GM21528 (cell line): ENCODE measurements around the gene CCDC192.

ENCODE experiments used
- ATAC-seq: cut with Tn5 transposase; IDR thresholded peaks from one replicate; pipeline ENCODE4 v1.9.1; 2021; ENCODE audit warnings: mild to moderate bottlenecking, moderate library complexity; ENCODE audit not compliant: unreplicated experiment, low FRiP score

CCDC192 gene

DNA sequence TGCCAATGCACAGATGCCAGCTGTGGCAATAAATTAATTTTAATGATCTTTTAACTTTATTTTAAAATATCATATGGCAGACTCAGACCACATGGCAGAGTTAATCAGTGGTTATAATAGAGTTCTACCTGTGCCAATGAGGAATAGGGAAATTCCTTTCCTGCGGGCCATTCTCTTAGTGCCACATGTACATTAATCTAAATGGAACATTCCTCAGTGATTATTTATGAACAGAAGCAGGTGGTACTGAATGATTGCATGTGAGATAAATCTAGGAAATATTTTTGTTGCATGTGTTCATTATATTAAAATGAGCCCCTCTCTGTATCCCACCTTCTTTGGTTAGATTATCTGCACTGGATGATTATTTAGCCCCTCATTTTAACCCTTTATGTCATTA lies 102.3 kb downstream of the CCDC192 start:
- ATAC-seq: no peak

DNA sequence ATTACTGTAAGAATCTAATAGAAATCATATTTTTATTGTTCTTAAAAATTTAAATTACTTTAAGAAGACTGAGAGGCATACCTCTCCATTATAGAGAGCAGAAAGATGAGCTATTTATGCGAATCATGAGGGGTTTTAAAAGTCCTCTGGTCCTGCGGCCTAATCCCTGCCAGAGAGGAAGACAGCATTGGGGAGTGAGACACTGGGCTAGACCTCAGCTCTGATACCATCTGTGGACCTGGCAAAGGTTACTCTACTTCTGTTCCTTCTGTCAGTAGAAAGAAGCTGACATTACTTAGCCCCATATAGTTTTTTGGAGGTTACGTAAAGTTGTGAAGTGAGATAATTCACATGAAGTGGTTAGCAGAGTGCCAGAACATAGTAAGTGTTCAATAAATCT lies 103.6 kb downstream of the CCDC192 start:
- ATAC-seq: no peak

DNA sequence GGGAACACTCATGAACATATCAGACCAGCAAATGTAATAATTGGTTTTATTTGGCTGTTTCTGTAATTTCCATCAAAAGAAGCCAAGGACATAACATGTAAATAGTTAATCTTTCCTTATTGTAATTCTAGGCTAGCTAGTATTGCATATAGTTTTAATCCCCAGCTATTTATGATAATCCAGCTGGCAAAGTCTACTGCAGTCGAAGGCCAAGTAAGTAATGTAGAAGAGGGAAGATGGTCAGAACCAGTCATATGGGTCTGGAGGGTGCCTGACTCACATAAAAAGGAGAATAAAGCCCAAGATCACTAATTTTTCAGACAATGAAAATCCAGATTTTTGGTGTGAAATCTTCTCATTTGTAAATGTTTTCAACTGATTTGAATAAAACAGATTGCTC lies 106.3 kb downstream of the CCDC192 start:
- ATAC-seq: no peak

DNA sequence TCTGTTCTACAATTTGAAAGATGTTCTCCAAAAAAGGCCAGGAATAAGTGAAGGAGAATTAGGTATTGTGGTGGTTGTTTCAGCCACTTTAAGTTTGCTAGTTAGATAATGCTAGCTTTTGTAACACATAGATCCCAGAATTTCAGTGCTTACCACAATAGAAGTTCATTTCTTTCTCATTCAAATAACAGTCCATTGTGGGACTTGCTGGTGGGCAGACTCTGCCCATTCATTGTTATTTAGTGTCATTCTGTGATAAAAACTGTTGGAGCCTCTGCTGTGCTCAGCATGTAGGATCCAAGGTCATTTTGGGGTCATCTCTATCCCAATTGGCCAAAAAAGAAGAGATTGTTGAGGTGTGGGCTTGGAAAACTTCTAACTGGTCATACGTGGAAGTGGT lies 106.8 kb downstream of the CCDC192 start:
- no peak for ATAC-seq

DNA sequence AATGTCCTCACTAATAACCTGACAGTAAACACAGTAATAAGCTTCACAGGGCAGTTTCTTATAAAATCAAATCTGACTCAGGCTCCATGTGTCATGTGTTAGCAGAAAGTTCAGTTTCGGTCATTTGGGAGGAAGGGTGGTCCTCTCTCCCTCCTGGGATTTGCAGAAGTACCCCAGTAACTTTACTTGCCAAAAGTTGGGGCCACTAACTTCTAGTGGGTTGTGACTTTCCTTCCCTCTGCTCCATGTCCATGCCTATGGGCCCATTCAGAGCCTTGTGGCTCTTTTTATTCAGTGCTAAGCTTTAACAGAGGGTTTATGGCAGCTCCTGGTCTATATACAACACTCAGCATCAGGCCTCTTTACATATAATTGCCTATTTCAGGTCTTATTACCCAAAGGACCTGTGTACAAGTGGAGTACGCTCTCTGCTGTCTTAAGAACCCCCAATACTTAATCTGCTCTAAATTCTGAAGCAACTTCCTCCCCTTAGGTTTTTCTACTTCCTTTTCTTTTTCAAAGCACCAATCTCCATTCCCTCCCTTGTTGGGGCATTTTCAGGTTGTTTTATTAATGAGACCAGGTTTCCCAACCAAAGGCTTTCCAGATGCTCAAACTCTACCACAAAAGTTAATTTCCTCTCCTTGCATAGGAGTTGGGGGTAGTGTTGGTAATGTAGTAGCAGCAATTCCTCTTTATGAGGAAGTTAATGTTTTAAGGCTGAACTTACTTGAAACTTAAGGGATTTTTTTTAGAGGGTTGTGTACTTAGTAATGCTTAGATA lies 107.7 kb downstream of the CCDC192 start:
- no peak for ATAC-seq

DNA sequence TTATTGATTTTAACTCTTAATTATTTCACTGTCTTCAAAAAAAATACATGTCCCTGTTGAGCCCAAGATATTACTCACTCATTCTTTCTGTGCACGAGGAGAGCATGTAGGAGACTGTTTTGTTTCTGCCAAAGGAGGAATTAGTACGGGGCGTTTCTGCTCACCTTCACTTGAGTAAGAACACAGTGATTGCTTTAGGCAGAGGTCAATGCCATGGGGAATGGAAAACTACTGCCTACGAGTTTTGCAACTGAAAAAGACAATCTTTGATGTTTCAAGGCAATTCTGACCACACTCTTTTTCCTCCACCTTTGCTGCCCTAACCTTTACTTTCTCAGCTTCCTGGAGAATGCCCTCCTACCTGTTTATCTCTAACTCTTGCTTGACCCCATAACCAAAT lies 109.4 kb downstream of the CCDC192 start:
- no peak for ATAC-seq

DNA sequence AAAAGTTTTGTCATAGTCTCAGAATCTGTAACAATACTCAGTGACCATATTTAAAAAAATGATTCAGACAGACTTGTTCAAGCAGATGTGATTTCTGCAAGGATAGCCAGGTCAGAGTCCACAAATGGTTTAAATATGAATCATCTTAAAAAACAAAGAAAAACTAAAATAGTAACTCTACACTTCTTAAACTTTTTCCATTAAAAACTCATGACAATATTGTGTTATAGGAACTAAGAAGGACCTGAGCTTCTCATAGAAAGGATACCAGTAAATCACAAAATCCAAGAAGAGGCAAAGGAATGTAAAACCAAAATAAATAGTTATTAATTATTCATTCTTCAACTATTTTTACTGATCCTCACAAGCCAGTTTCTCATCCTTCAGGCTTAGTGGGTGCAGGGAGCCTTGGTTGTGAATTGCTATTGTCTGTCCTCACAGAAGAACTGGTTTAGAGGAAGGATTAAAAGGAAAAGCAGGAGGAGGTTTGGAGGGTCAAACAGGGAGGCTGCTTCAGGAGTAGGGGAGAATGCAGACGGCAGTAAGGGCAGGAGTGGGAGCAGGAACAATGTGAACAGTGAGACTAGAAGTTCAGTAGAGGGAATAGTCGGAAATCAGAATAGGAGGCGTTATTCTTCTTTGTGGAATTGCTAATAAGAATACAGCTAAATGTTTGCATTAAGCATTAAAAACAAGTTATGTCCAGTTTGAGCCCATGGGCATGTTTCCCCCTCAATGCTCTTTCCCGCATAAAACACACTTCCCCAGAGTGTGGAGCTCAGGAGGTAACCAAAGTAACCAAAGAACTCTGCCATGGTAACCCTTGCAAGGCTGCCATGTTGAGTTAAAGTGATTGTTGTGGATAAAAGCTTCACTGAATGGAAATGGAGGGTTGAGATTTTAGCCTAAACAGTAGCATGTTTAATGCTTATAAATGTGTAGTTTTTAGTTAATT lies 110.7 kb downstream of the CCDC192 start:
- no peak for ATAC-seq

DNA sequence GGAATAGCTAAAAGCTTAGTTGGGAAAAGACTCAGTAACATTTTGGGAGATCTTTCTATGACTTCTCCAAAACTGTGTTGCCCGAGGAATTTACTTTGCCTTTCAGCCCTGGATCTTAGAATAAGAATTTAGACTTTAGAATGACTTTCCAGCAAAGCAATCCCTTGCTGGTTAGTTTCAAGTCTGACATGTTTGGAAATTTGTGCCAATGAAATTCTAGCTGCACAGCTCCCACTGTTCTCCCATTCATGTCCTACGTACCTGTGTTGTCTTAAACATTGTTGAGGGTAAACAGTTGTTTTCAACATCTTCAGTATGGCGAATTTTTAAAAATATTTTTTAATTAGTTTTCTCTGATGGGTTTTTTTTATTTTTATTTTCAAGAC lies 111.4 kb downstream of the CCDC192 start:
- no peak for ATAC-seq

DNA sequence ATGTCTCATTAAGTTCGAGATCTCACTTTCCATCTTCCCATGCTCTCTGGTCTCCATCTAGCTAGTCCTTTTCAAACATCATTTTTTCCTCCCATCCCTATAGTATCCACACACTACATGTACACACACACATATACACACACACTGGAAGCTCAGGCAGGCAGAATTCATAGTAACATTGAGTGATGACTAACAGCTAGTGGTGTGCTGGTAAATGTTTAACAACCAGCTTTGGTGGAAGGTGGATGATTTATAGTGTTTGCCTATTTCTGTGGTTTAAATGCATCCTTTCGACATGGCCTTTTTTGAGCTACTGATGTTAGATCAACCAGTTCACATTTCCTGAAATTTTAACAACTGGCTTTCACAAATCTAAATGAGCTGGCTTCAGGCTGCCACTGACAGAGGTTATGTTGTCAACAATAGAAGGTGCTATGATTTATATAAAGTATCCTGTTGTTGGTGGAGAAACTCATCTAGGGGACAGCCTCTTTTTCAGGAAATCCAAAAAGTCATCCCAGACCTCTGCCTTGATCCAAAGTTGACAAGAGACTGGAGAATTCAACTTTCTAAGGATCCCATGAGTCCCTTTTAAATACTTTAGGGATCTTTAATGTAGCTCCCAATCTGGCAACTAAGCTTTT lies 117.8 kb downstream of the CCDC192 start:
- peak; percentile 78 for ATAC-seq

DNA sequence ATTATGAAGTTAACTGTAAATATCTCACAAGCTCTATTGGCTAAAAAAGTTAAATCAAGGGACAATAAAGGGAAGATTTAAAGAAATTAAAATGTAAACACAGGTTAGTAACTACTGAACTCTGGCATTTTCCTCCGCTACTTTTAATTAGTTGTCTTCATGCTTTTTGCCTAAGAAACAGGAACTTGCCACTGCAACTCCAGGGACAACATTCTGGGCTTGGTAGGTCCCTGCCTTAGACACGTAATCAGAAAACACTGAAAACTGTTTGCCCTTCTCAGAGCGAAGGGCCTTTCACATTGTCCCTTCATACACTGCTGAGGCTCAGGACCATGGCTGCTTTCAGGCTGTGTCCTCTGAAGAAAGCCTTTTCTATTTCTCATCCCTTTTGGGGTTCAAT lies 118.7 kb downstream of the CCDC192 start:
- ATAC-seq: no peak

DNA sequence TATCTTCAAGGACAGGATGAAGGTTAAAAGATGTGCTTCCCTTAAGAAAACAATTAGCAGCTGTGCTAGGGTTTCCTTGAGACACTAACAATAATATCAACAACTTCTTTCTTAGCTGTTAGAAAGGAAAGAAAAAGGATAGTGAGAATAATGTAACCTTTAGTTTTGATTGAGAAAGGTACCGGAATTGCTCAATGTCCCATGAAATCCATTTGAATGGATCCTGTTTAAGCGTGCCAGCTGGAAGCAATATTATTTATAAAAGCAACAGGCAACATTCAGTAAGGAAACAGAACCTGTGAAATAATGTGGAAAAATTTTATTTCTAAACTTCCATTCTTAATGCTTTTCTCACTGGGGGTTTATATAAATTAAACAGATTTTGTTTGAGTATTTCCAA lies 120.9 kb downstream of the CCDC192 start:
- no peak for ATAC-seq

DNA sequence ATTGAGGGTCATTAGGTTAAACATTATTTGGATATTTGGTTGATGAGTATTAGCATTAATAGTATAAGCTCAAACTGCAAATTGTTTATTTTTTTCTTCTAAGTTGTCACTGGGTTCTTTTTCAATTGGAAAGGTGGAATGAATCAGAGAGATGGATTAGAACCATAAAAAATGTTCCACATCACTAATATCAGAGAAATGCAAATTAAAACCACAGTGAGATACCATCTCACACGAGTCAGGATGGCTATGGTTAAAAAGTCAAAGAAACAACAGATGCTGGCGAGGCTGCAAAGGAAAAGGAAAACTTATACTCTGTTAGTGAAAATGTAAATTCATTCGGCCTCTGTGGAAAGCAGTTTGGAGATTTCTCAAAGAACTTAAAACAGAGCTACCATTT lies 122.8 kb downstream of the CCDC192 start:
- ATAC-seq: no peak

DNA sequence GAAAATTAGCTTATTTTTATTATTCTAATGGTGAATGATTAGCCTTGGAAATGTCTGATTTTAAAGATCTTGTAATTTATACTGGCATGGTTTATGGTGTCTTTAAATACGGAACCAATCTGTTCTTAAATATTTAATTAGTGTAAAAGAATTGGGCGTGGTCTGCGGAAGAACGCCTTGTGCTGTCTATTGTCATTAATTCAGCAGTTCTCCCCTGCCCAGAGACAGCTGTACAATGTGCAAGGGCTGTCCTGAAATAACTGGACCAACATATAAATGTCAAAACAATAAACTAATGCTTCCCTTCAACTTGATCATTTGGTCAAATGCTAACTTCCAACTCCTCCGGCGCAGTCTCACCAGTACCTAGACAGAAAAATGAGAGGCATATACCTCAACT lies 124.3 kb downstream of the CCDC192 start:
- no peak for ATAC-seq

DNA sequence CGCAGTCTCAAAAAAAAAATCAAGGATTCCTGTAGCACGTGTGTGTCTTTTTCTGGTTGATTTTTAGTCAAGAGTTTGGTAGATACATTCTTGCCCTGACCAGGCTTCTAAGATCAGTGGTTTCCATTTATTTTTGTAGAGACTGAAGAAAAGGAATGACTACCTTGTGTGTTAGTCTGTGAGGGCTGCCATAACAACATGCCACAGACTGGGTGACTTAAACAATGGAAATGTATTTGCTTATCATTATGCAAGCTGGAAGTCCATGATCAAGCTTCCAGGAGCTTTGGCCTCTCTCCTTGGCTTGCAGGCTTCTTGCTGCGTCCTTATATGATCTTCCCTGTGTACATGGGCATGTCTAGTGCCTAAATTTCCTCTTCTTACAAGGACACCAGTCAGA lies 127.0 kb downstream of the CCDC192 start:
- ATAC-seq: no peak

DNA sequence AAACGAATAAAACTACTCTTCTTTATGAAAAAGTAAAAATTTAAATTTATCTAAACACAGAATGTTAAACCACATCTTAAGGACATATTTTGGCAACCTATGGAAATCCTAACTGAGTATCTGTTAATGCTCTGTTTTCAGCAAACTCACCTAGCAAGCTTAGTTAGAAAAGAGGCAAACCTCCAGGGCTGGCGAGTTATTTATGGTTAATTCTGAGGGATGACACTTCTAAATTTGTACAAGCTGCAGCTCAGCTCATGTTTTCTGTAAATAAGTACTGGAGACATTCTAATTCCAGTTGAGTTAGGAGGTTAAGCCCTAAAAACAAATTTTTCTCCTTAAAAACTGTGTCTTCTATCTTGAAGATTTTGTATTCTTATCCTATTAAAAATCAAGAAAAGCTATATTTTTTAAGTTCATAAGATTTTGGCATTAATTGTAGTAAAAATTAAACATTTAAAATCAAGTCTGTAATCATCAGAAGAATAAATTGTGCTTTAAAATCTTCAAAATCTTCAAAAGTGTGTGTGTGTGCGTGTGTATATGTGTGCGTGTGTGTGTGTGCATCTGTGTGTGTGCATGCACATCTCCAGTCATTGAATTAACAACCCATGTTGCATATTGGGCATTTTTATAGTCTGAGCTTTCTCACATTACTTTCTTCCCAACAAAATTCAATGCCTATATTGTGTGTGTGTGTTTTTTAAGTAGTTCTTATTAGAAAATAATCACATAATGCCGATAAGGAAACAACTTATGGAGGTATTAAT lies 127.8 kb downstream of the CCDC192 start:
- no peak for ATAC-seq

DNA sequence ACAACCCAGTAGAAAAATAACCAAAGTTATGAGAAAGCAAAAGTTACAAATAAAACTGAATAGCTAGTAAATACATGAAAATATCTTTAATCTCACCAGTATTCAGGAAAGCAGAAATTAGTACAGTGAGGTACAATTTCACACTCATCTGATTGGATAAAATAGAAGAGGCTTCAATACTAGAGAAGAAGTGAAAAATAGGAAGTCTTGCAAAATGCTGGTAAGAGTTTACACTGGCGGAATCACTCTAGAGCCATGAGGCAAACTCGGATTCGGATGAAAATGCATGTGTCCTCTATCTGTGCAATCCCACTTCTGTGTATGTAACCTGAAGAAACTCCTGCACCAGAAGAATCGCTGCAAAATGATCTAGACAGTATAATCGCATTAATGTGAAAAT lies 128.9 kb downstream of the CCDC192 start:
- no peak for ATAC-seq

DNA sequence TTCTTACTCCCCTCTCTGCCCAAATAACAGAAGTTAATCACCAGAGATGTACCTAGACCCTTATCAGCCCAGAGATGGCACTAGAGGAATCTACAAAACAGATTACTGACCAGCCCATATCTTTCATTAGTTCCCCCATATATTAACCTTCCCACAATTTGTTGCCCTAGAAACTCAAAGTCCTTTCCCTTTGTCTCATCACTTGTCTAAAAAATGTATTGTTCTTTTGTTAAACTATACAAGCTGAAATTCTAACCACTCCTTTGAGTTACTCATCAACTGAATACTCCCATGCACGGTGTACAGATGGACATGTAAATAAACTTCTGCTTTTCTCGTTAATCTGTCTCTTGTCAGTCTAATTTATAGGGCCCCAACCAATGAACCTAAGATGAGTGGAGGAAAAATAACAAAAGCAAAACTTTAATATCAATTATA lies 130.9 kb downstream of the CCDC192 start:
- ATAC-seq: peak; percentile 57

DNA sequence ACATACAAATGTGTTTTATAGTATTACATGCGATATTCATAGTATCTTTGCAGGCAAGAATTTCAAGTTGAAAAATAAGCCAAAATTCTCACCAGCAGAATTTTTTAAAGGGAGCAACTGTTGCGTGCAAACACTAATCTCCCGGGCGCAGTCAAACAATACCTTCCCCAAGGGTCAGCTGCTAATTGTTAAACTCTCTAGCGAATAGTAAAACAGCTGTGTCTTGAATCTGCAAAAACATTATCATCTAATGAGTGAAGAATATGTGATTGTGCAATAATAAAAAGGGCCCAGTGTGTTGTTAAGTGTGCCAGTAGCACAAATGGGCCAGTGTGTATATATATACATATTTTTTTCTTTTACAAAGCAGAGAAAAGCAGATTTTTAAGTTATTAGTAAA lies 131.4 kb downstream of the CCDC192 start:
- ATAC-seq: no peak

DNA sequence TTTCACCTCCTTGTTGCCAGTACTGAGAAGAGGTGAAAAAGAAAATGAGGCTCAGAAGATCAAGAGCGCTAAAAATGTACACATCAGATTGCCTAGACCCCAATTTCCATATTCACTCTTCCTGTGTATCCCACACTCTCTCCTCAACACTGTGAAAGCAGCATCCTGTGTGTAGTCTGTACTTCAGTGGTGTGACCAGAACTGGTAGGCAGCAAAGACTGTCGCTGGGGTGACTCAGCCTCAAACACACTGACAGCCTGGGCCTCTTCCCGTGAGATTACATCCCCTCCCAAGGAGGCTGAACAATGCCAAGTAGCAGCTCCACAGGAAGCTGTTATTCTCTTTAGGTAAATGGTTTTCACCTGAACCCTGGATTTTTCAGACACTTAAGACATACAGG lies 135.5 kb downstream of the CCDC192 start:
- ATAC-seq: no peak

DNA sequence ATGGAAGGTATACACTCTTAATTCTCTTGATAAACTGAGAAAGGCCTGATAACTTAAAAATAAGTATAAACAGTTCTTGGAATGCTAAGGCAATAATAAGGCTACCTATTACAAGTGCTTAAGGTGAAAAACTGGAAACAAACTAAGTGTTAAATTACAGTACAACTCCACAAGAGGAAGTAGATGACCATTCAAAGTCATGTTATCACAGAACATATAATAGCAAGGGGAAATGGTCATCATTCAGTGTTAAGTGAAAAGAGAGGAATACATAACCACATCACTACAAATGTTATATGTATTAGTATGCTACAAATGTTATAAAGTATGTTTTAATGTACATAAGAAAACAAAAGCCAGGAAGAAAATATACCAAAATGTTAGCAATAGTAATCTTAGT lies 135.9 kb downstream of the CCDC192 start:
- no peak for ATAC-seq
